HG02571 (cell line): ENCODE results near the gene PPM1H.

ENCODE experiments used
- ATAC-seq: cut with Tn5 transposase; IDR thresholded peaks from one replicate; pipeline ENCODE4 v1.9.1; 2021; ENCODE audit warnings: mild to moderate bottlenecking, moderate library complexity; ENCODE audit not compliant: unreplicated experiment

The PPM1H gene

GRCh38 chr12:62627181-62627580, 307.8 kb downstream of the PPM1H start:
- ATAC-seq: no peak

- no peak for ATAC-seq
Measured at GRCh38 chr12:62625228-62625627, 309.7 kb downstream of the PPM1H start.

- ATAC-seq: no peak
Measured at GRCh38 chr12:62622177-62622576, 312.8 kb downstream of the PPM1H start.

GRCh38 chr12:62621101-62621638, 313.8 kb downstream of the PPM1H start:
- ATAC-seq: no peak

DNA sequence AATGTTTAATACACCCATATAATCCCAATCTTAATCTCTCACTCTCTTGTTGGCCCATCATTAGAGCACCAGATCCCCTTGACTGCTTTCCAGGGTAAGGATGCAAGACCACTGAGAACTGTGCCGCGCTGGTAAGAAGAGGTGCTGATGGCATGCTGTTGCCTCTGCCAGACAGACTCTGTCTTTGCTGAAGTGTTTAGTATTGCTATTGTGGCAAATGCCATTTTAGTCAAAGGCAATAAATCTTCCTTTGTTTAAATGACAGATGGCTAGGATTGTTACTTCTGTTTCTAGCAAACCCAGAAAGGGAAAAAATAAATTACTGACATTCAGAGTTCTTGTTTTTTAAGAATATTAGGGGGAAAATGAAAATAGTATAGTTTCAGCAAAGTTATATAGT, 316.0 kb downstream of the PPM1H start:
- no peak for ATAC-seq

- ATAC-seq: no peak
Measured at GRCh38 chr12:62618319-62618718, 316.6 kb downstream of the PPM1H start.

- ATAC-seq: no peak
Measured at GRCh38 chr12:62613081-62613480, 321.9 kb downstream of the PPM1H start.

- ATAC-seq: no peak
Measured at GRCh38 chr12:62606654-62607053, 328.3 kb downstream of the PPM1H start.

DNA sequence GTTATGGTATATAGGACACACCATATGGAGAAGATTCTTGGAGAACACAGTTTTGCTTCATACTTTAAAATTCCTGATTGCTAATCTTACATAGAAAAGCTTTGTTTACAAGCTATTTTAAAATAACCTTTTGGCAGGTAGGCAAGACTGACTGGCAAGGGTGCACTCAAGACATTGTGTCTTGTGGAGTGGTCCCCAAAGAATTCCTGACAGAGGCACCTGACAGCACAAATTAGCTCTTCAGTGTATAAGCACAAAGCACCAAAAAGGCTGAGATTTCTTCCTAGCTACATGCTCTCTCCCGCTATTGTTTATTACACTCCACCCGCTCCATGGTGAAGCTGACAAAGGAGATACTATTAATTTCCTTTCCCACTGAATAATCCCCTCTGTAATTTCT, 329.0 kb downstream of the PPM1H start:
- ATAC-seq: no peak

DNA sequence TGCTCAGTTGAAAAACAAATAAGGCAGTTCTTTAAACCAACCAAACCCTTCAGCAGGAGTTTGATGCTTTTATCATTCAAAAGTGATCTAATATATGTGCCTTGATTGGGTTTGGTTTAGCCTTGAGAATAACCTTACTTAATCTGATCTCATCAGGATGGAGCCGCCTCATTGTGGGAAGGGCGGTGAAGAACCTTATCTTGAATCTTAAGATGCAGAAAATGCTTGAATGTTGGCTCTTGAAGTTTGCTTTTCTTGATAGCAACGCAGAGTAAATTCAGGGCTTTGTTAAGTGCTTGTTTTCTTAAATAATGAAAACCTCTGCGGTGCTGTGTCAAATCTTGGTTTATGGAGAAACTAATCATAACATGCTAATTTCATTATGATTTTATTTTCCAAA, 330.1 kb downstream of the PPM1H start:
- ATAC-seq: no peak

DNA sequence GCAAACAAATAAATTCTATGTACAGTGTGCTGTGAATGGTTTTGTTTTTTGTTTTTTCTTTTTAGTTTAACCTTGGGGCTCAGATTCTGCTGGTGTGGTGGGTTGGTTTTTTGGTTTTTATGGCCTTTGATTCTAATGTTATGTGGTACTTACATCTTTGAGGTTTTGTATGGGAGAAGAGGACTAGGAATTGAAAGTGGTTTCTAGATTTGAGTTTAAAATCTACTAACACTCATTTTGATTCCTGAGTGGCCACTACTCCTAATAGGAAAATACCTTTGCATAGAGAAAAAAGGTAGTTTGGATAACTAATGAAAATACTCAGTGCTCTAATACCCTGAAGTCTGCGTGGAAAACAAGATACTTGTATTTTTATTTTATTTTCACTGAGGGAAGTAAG, 330.6 kb downstream of the PPM1H start:
- ATAC-seq: no peak

DNA sequence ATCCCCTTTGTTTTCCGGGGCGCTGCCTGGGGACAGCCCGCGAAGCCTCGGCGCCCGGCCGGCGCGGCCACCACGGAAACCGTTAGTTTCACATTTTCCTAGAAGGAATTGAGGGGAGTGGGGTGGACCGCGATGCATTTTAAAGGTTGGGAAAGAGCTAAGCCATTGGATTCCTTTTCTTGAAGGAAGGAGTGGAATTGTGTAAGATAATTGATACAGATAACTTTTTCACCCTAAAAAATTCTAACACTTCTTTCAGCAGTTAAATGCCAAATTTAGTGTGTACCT, 331.2 kb downstream of the PPM1H start:
- no peak for ATAC-seq

DNA sequence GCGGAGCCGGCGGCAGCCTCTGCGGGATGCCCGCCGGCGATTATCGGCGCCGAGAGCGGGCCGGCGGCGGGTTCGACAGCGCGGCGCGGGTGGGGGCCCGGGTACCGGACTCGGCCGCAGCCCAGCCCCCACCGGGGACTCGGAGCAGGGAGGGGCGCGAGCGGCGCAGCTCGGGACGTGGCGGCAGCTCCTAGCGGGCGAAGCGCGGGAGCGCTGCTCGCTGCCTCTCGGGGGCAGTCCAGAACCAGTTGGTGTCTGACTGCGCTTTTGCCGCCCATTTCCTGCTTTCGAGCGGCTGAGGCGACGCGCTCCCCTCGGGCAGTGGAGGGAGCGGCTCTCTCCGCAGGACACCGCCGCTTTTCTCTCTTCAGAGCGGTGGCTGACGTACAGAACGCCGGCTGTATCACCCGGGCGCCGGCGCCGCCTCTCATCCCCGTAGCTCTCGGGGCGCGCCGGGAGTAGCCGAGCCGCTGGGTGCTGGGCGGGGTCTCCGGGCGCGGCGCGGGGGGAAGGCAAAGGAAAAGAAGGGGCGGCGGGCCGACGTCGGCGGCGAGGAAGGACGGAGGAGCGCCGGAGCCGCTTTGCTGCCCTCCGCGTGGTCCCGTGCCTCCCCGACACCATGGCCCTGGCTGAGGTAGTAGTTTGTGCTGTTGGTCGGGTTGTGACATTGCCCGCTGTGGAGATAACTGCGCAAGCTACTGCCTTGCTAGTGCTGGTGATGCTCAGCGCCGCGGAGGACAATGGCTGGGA, 331.7 kb downstream of the PPM1H start:
- peak; percentile 65 for ATAC-seq

DNA sequence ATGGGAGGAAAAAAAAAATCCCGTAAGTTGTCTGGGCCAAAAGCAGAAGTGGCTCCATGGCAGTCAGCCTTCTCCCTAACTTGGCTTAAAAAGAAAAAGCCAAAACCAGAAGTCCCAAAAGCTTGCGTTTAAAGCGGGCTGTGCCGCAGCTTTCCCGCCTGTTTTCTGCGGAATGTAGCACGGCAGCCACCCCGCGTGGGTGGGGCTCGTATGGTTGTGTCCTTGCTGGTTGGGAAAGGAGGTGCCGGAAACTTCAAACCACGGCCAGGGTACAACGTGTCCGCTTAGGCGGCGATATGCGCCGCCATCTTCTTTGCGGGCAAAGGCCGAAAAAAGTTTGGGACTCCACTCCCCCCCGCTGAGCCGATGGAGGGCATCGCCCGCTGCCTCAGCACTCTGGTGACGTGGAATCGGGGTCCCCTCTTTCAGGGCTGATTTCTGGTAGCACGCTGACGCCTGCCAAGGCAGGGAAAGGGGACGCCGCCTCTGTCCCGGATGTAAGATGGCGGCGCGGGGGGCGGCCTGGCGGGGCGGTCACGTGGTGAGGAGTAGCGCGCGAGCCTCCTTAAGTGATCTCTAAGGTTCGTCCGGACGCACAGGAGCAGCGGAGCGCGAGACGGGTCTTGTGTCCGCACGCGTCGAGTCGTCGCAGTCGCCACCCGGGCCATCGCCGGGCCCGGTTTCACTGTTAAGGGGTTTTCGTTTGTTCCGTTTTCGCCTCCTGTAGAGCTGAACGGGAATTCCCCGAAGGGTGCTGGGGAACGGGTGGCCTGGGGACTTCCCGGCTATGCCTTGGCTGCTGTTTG, 332.5 kb downstream of the PPM1H start:
- ATAC-seq: peak; percentile 61

GRCh38 chr12:62601765-62602164, 333.2 kb downstream of the PPM1H start:
- no peak for ATAC-seq

- ATAC-seq: no peak
Measured at GRCh38 chr12:62599854-62600437, 335.0 kb downstream of the PPM1H start.

- no peak for ATAC-seq
Measured at GRCh38 chr12:62598846-62599245, 336.1 kb downstream of the PPM1H start.

- ATAC-seq: no peak
Measured at GRCh38 chr12:62597253-62597652, 337.7 kb downstream of the PPM1H start.
